AG09319 (cell line): ENCODE results near the gene SLC17A9.

Source experiments
- DNase-seq: peaks from one replicate; pipeline ENCODE4 v3.0.0-alpha.2; 2010; ENCODE audit warnings: low read depth; ENCODE audit errors: extremely low read depth
- TF ChIP-seq, protein P1 (sequence below): IDR thresholded peaks from 2 replicates; pipeline ENCODE4 v1.5.1; 2011; ENCODE audit warnings: low read depth, mild to moderate bottlenecking, inconsistent platforms, low read length, moderate library complexity

The SLC17A9 gene

DNA sequence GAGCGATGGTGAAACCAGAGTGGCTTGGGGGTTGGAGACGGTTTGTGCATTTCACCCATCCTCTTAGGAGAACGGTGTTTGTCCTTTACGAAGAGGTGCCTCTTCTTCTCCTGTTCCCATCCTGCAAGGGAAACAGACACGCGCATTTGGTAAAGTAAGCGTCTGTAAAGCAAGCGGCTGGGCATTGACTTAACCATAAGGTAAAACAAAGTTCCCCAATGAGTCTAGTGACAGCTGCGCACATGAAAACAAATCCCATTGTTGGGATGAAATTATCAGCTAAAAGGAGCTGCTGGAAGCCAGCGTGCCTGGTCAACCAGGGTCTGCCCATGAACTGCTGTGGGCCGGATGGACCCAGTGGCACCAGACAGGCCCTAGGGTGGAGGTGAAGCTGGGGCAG is 48.4 kb downstream of the SLC17A9 start:
- TF ChIP-seq, protein P1, sequence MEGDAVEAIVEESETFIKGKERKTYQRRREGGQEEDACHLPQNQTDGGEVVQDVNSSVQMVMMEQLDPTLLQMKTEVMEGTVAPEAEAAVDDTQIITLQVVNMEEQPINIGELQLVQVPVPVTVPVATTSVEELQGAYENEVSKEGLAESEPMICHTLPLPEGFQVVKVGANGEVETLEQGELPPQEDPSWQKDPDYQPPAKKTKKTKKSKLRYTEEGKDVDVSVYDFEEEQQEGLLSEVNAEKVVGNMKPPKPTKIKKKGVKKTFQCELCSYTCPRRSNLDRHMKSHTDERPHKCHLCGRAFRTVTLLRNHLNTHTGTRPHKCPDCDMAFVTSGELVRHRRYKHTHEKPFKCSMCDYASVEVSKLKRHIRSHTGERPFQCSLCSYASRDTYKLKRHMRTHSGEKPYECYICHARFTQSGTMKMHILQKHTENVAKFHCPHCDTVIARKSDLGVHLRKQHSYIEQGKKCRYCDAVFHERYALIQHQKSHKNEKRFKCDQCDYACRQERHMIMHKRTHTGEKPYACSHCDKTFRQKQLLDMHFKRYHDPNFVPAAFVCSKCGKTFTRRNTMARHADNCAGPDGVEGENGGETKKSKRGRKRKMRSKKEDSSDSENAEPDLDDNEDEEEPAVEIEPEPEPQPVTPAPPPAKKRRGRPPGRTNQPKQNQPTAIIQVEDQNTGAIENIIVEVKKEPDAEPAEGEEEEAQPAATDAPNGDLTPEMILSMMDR: no peak

GRCh38 chr20:63002511-63002910 is 50.0 kb downstream of the SLC17A9 start:
- TF ChIP-seq, protein P1: no peak
- no peak for DNase-seq

More for the DNA sequence above, 48.4 kb downstream of the SLC17A9 start:
- DNase-seq: no peak

- no peak for DNase-seq
These were observed 51.0 kb downstream of the SLC17A9 start for GRCh38 chr20:63003546-63003945.

DNA sequence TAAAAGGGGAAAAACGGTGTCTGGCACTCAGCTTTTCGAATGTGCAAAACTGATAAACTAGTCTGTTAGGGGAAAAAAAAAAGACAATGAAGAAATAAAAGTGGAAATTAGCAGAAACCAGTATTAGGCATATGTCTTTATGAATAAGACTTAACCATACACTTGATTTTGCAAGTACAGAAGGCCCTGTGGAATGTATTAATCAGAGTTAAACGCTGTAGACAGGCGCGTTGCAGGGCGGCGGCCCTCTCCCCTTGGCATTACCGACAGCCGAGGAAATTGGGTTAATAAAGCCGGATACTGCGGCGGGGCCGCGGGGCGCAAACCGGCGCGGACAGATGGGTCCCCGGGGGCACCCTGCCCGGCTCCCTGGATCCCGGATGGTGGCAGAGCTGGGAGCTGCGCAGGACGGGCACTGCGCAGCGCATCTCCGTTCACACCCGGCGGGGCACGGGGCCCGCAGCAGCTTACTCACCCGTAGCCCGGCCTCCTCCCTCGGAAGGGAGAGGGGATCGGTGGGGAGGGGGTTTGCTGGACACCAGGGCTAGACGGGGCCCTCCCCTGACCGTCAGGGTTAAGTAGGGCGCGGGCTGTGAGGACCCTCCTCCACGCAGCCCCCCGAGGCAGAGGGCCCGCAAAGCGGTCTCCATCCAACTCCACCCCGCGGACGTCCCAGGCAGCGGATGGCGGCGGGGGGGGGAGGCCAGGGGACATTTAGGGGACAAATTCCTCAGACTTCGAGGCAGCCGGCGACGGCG is 52.3 kb downstream of the SLC17A9 start:
- no peak for DNase-seq
- TF ChIP-seq, protein P1: no peak

More at GRCh38 chr20:63003546-63003945, 51.0 kb downstream of the SLC17A9 start:
- TF ChIP-seq, protein P1: no peak

GRCh38 chr20:63005365-63005861 is 52.9 kb downstream of the SLC17A9 start:
- TF ChIP-seq, protein P1: no peak
- DNase-seq: no peak

GRCh38 chr20:63005862-63006539 is 53.5 kb downstream of the SLC17A9 start:
- DNase-seq: no peak
- TF ChIP-seq, protein P1: no peak
